Endothelial cell (in vitro differentiated cells): ENCODE results near the gene PFDN4. TPM values are rescaled to one million over a fixed set of nuclear protein-coding genes. Genes with fewer than 3 reads are reported as not detected.

Experiments
- DNase-seq: peaks from one replicate; pipeline ENCODE4 v3.0.0; 2021; ENCODE audit warnings: low spot score
- H3K27ac Mint-ChIP-seq: one replicate; pipeline ENCODE4 v1.8.0; 2021; ENCODE audit warnings: mixed read lengths, inconsistent platforms; ENCODE audit not compliant: unreplicated experiment
- H3K27me3 Mint-ChIP-seq: one replicate; pipeline ENCODE4 v1.8.0; 2021; ENCODE audit warnings: mild to moderate bottlenecking, moderate library complexity, mixed read lengths, inconsistent platforms; ENCODE audit not compliant: unreplicated experiment
- H3K36me3 Mint-ChIP-seq: one replicate; pipeline ENCODE4 v1.8.0; 2021; ENCODE audit warnings: mild to moderate bottlenecking, low read depth, mixed read lengths, inconsistent platforms; ENCODE audit not compliant: unreplicated experiment
- H3K4me1 Mint-ChIP-seq: one replicate; pipeline ENCODE4 v1.8.0; 2021; ENCODE audit warnings: mild to moderate bottlenecking, mixed read lengths, inconsistent platforms; ENCODE audit not compliant: unreplicated experiment
- H3K4me3 Mint-ChIP-seq: one replicate; pipeline ENCODE4 v1.8.0; 2021; ENCODE audit warnings: mild to moderate bottlenecking, mixed read lengths, inconsistent platforms; ENCODE audit not compliant: unreplicated experiment
- H3K9me3 Mint-ChIP-seq: one replicate; pipeline ENCODE4 v1.8.0; 2021; ENCODE audit warnings: mixed read lengths, inconsistent platforms; ENCODE audit not compliant: unreplicated experiment
- CTCF ChIP-seq: fragments of 200-600 bp; sonication (generic); IDR thresholded peaks from one replicate; pipeline ENCODE4 v1.5.0; 2021; ENCODE audit warnings: antibody characterized with exemption; ENCODE audit not compliant: unreplicated experiment
- total RNA-seq: library from RNA; stranded (reverse); fragmentation: NEBNext Ultra II Directional; extraction: Animal tissue kit (Norgen Biotek cat#: 25700); gene quantifications from one replicate; pipeline ENCODE4 v1.2.1, GENCODE V29; 2021; ENCODE audit not compliant: unreplicated experiment

PFDN4 gene
- total RNA-seq, 1 donor from 2014 or later = 43.7 TPM

GRCh38 chr20:54194724-54195438 is 13.0 kb upstream of the PFDN4 start:
- H3K9me3 Mint-ChIP-seq = no peaks in the 10 kb centered on the region
- H3K4me3 Mint-ChIP-seq = no peak overlapping the region
- TF ChIP-seq CTCF = peak; percentile 44
- H3K27me3 Mint-ChIP-seq = no peaks in the 10 kb centered on the region
- no peak overlapping the region for H3K27ac Mint-ChIP-seq
- DNase-seq = no peak
- no peaks in the 10 kb centered on the region for H3K4me1 Mint-ChIP-seq
- no peaks in the 10 kb centered on the region for H3K36me3 Mint-ChIP-seq

- DNase-seq = no peak
- no peaks in the 10 kb centered on the region for H3K9me3 Mint-ChIP-seq
- no peaks in the 10 kb centered on the region for H3K36me3 Mint-ChIP-seq
- H3K27me3 Mint-ChIP-seq = no peaks in the 10 kb centered on the region
- no peak for TF ChIP-seq CTCF
- no peaks in the 10 kb centered on the region for H3K4me1 Mint-ChIP-seq
- no peak overlapping the region for H3K4me3 Mint-ChIP-seq
- H3K27ac Mint-ChIP-seq = no peak overlapping the region
Observed at GRCh38 chr20:54195483-54196472, 12.1 kb upstream of the PFDN4 start.

GRCh38 chr20:54197621-54198604 is 10.0 kb upstream of the PFDN4 start:
- H3K4me1 Mint-ChIP-seq = no peaks in the 10 kb centered on the region
- no peak overlapping the region for H3K4me3 Mint-ChIP-seq
- H3K36me3 Mint-ChIP-seq = no peaks in the 10 kb centered on the region

GRCh38 chr20:54199283-54199682 is 8.6 kb upstream of the PFDN4 start:
- H3K36me3 Mint-ChIP-seq = no peaks in the 10 kb centered on the region
- no peaks in the 10 kb centered on the region for H3K4me1 Mint-ChIP-seq
- no peaks in the 10 kb centered on the region for H3K9me3 Mint-ChIP-seq
- no peak for TF ChIP-seq CTCF
- H3K27ac Mint-ChIP-seq = no peak overlapping the region
- no peak for DNase-seq
- no peak overlapping the region for H3K4me3 Mint-ChIP-seq
- H3K27me3 Mint-ChIP-seq = peaks cover 1% of the 10 kb centered on the region

More at GRCh38 chr20:54197621-54198604, 10.0 kb upstream of the PFDN4 start:
- Mint-ChIP-seq H3K27ac (no peak overlapping the region), H3K27me3 (peaks cover 1% of the 10 kb centered on the region), H3K9me3 (no peaks in the 10 kb centered on the region)
- TF ChIP-seq CTCF = no peak
- DNase-seq = no peak
